ENCODE results near the gene IFT25.

DNA sequence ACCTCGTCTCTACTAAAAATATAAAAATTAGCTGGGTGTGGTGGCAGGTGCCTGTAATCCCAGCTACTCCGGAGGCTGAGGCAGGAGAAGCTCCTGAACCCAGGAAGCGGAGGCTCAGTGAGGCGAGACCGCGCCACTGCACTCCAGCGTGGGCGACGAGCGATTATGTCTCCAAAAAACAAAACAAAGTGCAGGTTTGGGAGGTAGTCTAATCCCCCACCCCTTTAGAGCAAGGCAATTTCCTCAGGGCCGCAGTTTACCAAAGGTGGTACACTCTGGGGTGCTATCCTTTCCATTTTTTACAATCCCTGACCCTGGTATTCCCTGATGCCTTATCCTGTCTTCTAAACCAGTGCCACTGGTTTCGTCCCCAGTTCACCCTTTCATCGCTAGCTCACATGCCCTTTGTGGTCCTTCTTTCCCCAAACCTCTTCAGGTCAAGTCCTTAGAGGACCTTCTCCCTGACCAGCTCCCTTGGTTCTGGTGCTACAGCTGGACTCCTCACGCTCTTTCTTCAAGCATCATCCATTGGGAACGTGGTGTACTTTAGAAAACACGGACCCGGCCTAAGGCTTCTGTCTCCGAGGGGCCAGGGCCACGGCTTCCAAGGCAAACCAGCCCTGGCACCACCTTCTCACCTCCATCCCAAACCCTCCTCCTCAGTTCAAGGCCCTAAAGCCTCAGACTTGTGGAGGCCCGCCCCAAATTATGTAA, 873 bp downstream of the IFT25 start:
- no peak for TF ChIP-seq POLR2AphosphoS5 (IDR thresholded peaks at IDR 0.05)
- no peak for TF ChIP-seq POLR2A (IDR thresholded peaks at IDR 0.05; ENCODE audit: low read depth)
- TF ChIP-seq, protein P1, sequence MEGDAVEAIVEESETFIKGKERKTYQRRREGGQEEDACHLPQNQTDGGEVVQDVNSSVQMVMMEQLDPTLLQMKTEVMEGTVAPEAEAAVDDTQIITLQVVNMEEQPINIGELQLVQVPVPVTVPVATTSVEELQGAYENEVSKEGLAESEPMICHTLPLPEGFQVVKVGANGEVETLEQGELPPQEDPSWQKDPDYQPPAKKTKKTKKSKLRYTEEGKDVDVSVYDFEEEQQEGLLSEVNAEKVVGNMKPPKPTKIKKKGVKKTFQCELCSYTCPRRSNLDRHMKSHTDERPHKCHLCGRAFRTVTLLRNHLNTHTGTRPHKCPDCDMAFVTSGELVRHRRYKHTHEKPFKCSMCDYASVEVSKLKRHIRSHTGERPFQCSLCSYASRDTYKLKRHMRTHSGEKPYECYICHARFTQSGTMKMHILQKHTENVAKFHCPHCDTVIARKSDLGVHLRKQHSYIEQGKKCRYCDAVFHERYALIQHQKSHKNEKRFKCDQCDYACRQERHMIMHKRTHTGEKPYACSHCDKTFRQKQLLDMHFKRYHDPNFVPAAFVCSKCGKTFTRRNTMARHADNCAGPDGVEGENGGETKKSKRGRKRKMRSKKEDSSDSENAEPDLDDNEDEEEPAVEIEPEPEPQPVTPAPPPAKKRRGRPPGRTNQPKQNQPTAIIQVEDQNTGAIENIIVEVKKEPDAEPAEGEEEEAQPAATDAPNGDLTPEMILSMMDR (IDR thresholded peaks at IDR 0.05): no peak
